AG04449 (cell line): Measurements from ENCODE around the gene RIPPLY3.

ENCODE experiments used
- CTCF ChIA-PET: fragments of 350-600 bp; formaldehyde crosslinking; extraction: SDS; loops from one replicate; lab custom pipeline; 2021; ENCODE audit warnings: antibody characterized with exemption; lab: Yijun Ruan, JAX
- POLR2A ChIA-PET: fragments of 400-600, 350-600 bp; formaldehyde crosslinking; extraction: SDS; loops from one replicate; lab custom pipeline; 2020; ENCODE audit warnings: antibody characterized with exemption, inconsistent platforms; lab: Yijun Ruan, JAX
- DNase-seq: peaks from one replicate; pipeline ENCODE4 v3.0.0-alpha.2; 2010; ENCODE audit warnings: low read depth, low spot score
- H3K4me3 ChIP-seq: 2 replicates; pipeline ENCODE4 v1.5.1; 2011; ENCODE audit warnings: low read depth, mild to moderate bottlenecking, control low read depth, low read length
- CTCF ChIP-seq: IDR thresholded peaks from one replicate; pipeline ENCODE4 v1.5.1; 2011; ENCODE audit warnings: mild to moderate bottlenecking, moderate library complexity, low read length, control low read depth, inconsistent platforms; ENCODE audit not compliant: insufficient read depth; ENCODE audit errors: missing control alignments

The RIPPLY3 gene

GRCh38 chr21:37039411-37040075 is 33.0 kb downstream of the RIPPLY3 start:
- no peak overlapping the region for H3K4me3 ChIP-seq
- no peak for DNase-seq
- CTCF ChIA-PET: interaction anchor here (1.0 to 1.4 kb wide), 3 partner anchors 10 to 31 kb away, joined by 3 read pairs; no protein-coding TSS in a partner anchor
- POLR2A ChIA-PET: no interaction called here
- TF ChIP-seq CTCF: no peak

- TF ChIP-seq CTCF: no peak
- CTCF ChIA-PET: interaction anchor here (1.6 kb wide), 1 partner anchor 30 kb away, joined by 6 read pairs; no protein-coding TSS in a partner anchor
- POLR2A ChIA-PET: no interaction called here
Measured at GRCh38 chr21:37040212-37040611, 33.7 kb downstream of the RIPPLY3 start.

GRCh38 chr21:37041706-37042271 is 35.3 kb downstream of the RIPPLY3 start:
- ChIA-PET POLR2A (no interaction called here), CTCF (interaction anchor here (0.9 to 1.7 kb wide), 5 partner anchors 11 to 52 kb away, joined by 3 to 6 read pairs (median 3); no protein-coding TSS in a partner anchor)
- TF ChIP-seq CTCF: no peak
- no peak for DNase-seq
- H3K4me3 ChIP-seq: no peak overlapping the region

More at GRCh38 chr21:37040212-37040611, 33.7 kb downstream of the RIPPLY3 start:
- DNase-seq: no peak
- H3K4me3 ChIP-seq: no peak overlapping the region

- no peak for TF ChIP-seq CTCF
- H3K4me3 ChIP-seq: no peak overlapping the region
- CTCF ChIA-PET: interaction anchor here (1.2 kb wide), 1 partner anchor 15 kb away, joined by 4 read pairs; no protein-coding TSS in a partner anchor
- POLR2A ChIA-PET: no interaction called here
- DNase-seq: no peak
Measured at GRCh38 chr21:37043818-37044217, 37.3 kb downstream of the RIPPLY3 start.

GRCh38 chr21:37044643-37045042 is 38.1 kb downstream of the RIPPLY3 start:
- no peak for TF ChIP-seq CTCF
- POLR2A ChIA-PET: no interaction called here
- no peak overlapping the region for H3K4me3 ChIP-seq
- CTCF ChIA-PET: interaction anchor here (0.9 to 1.2 kb wide), 2 partner anchors 14 to 34 kb away, joined by 3 to 4 read pairs; no protein-coding TSS in a partner anchor
- no peak for DNase-seq

- no peak for TF ChIP-seq CTCF
- H3K4me3 ChIP-seq: no peak overlapping the region
- no peak for DNase-seq
- CTCF ChIA-PET: interaction anchor here (0.9 kb wide), 1 partner anchor 34 kb away, joined by 3 read pairs; no protein-coding TSS in a partner anchor
- POLR2A ChIA-PET: no interaction called here
Measured at GRCh38 chr21:37045149-37045548, 38.6 kb downstream of the RIPPLY3 start.
